ENCODE data around the gene DOCK1. TPM values are rescaled to one million over a fixed set of nuclear protein-coding genes. Genes with fewer than 3 reads are reported as not detected.

DOCK1 gene
- total and polyA plus RNA-seq, 2 donors from 2014 or later: 15.8 to 81.7 TPM

DNA sequence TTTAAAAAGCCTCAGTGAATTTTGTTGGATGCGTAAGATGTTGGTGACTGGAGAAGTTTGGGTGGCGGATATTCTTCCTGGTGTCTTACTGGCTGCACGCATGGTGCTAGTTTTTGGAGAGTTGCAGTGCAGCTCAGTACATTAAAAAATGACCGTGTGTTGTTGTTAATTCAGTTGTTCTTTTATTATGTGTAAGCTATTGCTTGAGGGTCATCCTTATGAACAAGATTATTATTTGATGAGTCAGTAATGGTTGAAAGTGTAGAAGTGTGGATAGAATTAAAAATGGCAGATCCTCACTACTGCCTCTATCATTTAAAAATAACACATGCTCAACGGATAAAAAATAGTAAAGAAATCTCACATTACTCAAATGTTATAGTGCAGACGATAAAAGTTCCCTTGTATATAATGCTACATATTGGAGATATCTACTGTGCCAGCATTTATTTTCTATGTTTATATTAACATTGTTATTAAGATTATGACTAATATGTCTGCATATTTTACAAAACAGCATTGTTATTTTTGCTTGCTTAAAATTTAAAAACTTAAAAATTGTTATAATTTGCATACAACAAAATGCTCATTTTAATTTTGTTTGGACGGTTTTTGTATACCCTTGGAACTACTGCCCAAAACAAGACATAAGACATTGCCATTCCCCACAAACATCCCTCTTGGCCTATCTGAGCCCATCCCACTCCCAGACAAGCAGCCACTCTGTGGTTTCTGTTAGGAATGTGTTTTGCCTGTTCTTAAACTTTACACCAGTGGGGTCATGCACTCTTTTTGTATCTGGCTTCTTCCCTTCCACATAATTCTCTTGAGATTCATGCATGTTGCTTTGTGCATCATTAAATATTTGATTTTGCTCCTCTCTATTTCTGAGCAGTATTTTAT, 142.0 kb downstream of the DOCK1 start:
- intact Hi-C loops (cut with DNase I): no loop called here
- TF ChIP-seq CTCF (IDR thresholded peaks at IDR 0.05; ENCODE audit: borderline replicate concordance, extremely low read depth, insufficient read depth): no peak
- H3K27me3 ChIP-seq (ENCODE audit: control insufficient read depth, insufficient read depth, low read length): no peaks in the 10 kb centered on the region
- H3K36me3 ChIP-seq (ENCODE audit: control insufficient read depth in 2 of 3, insufficient read depth in 3 of 3, low read length in 3 of 3): peaks cover 3 to 16% (median 6%) of the 10 kb centered on the region in 3 donors
- DNase-seq: no peak
- no peak overlapping the region for H3K9ac ChIP-seq (ENCODE audit: low read length in 3 of 3)
- no peaks in the 10 kb centered on the region for H3K9me3 ChIP-seq (ENCODE audit: control insufficient read depth in 2 of 3, insufficient read depth in 1 of 3, low read length in 3 of 3)
- FAIRE-seq: no peak
- no peaks in the 10 kb centered on the region for H3K4me1 ChIP-seq (ENCODE audit: control insufficient read depth in 2 of 3, insufficient read depth in 2 of 3, low read depth in 1 of 3, low read length in 3 of 3)
- H3K4me3 ChIP-seq (ENCODE audit: low read length in 3 of 3): no peak overlapping the region
- no peak overlapping the region for H3K27ac ChIP-seq (ENCODE audit: low read depth in 2 of 2, low read length in 2 of 2)

GRCh38 chr10:127047878-127048238, 142.6 kb downstream of the DOCK1 start:
- no peak for DNase-seq
- no peak for TF ChIP-seq CTCF (IDR thresholded peaks at IDR 0.05; ENCODE audit: borderline replicate concordance, extremely low read depth, insufficient read depth)
- intact Hi-C loops (cut with DNase I): no loop called here
- Histone ChIP-seq H3K36me3 (ENCODE audit: control insufficient read depth in 2 of 3, insufficient read depth in 3 of 3, low read length in 3 of 3) (peaks cover 2 to 9% (median 6%) of the 10 kb centered on the region in 3 donors), H3K27me3 (ENCODE audit: control insufficient read depth, insufficient read depth, low read length) (no peaks in the 10 kb centered on the region), H3K9me3 (ENCODE audit: control insufficient read depth in 2 of 3, insufficient read depth in 1 of 3, low read length in 3 of 3) (no peaks in the 10 kb centered on the region), H3K4me1 (ENCODE audit: control insufficient read depth in 2 of 3, insufficient read depth in 2 of 3, low read depth in 1 of 3, low read length in 3 of 3) (no peaks in the 10 kb centered on the region), H3K27ac (ENCODE audit: low read depth in 2 of 2, low read length in 2 of 2) (no peak overlapping the region), H3K9ac (ENCODE audit: low read length in 3 of 3) (no peak overlapping the region), H3K4me3 (ENCODE audit: low read length in 3 of 3) (no peak overlapping the region)
- no peak for FAIRE-seq

DNA sequence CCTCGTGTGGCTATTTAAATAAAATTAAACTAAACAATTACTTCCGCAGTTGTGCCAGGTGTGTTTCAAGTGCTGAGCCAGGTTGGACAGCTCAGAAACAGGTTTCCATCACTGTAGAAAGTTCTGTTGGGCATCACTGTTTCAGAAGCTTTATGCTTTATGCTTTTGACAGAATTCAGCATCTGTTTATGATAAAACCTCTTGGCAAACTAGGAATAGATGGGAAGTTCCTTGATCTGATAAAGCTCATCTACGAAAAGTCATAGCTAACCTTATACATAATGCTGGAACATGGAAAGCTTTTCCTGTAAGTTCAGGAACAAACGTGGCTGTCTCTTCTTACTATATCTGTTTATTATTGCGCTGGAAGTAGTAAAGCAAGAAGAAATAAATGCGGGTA, 143.4 kb downstream of the DOCK1 start:
- no peaks in the 10 kb centered on the region for H3K9me3 ChIP-seq (ENCODE audit: control insufficient read depth in 2 of 3, insufficient read depth in 1 of 3, low read length in 3 of 3)
- TF ChIP-seq CTCF (IDR thresholded peaks at IDR 0.05; ENCODE audit: borderline replicate concordance, extremely low read depth, insufficient read depth): no peak
- H3K4me1 ChIP-seq (ENCODE audit: control insufficient read depth in 2 of 3, insufficient read depth in 2 of 3, low read depth in 1 of 3, low read length in 3 of 3): no peaks in the 10 kb centered on the region
- peaks cover 2 to 9% (median 6%) of the 10 kb centered on the region in 3 donors for H3K36me3 ChIP-seq (ENCODE audit: control insufficient read depth in 2 of 3, insufficient read depth in 3 of 3, low read length in 3 of 3)
- H3K9ac ChIP-seq (ENCODE audit: low read length in 3 of 3): no peak overlapping the region
- FAIRE-seq (no peak), DNase-seq (no peak)
- no peak overlapping the region for H3K27ac ChIP-seq (ENCODE audit: low read depth in 2 of 2, low read length in 2 of 2)
- intact Hi-C loops (cut with DNase I): no loop called here
- H3K4me3 ChIP-seq (ENCODE audit: low read length in 3 of 3): no peak overlapping the region
- H3K27me3 ChIP-seq (ENCODE audit: control insufficient read depth, insufficient read depth, low read length): no peaks in the 10 kb centered on the region
